ENCODE results near the gene LASP1NB.
A peak's percentile ranks its signal among the peaks of the same experiment; 100 is the strongest.

The LASP1NB gene

GRCh38 chr17:38906460-38907228, 18.8 kb upstream of the LASP1NB start:
- peaks cover 0 to 15% (median 12%) of the 10 kb centered on the region in 3 donors for H3K4me1 ChIP-seq (ENCODE audit: control insufficient read depth in 2 of 3, insufficient read depth in 2 of 3, low read depth in 1 of 3, low read length in 3 of 3)
- no peaks in the 10 kb centered on the region for H3K9me3 ChIP-seq (ENCODE audit: control insufficient read depth in 2 of 3, insufficient read depth in 1 of 3, low read length in 3 of 3)
- no peak for TF ChIP-seq CTCF (IDR thresholded peaks at IDR 0.05; ENCODE audit: borderline replicate concordance, extremely low read depth, insufficient read depth)
- no peaks in the 10 kb centered on the region for H3K27me3 ChIP-seq (ENCODE audit: control insufficient read depth, insufficient read depth, low read length)
- DNase-seq (peak in 1 of 5 donors; percentile 26), FAIRE-seq (no peak)
- intact Hi-C loops (cut with DNase I): no loop called here
- H3K27ac ChIP-seq (ENCODE audit: low read depth in 2 of 2, low read length in 2 of 2): no peak overlapping the region
- H3K36me3 ChIP-seq (ENCODE audit: control insufficient read depth in 2 of 3, insufficient read depth in 3 of 3, low read length in 3 of 3): peaks cover 3 to 14% (median 4%) of the 10 kb centered on the region in 3 donors
- H3K4me3 ChIP-seq (ENCODE audit: low read length in 3 of 3): no peak overlapping the region
- no peak overlapping the region for H3K9ac ChIP-seq (ENCODE audit: low read length in 3 of 3)

- H3K36me3 ChIP-seq (ENCODE audit: control insufficient read depth in 2 of 3, insufficient read depth in 3 of 3, low read length in 3 of 3): peaks cover 3 to 13% (median 4%) of the 10 kb centered on the region in 3 donors
- no peaks in the 10 kb centered on the region for H3K27me3 ChIP-seq (ENCODE audit: control insufficient read depth, insufficient read depth, low read length)
- peaks cover 0 to 23% (median 23%) of the 10 kb centered on the region in 3 donors for H3K4me1 ChIP-seq (ENCODE audit: control insufficient read depth in 2 of 3, insufficient read depth in 2 of 3, low read depth in 1 of 3, low read length in 3 of 3)
- DNase-seq (peak in 1 of 5 donors; percentile 33), FAIRE-seq (no peak)
- H3K9ac ChIP-seq (ENCODE audit: low read length in 3 of 3): peak overlapping the region in 1 of 3 donors; percentile 26
- no peak overlapping the region for H3K4me3 ChIP-seq (ENCODE audit: low read length in 3 of 3)
- H3K9me3 ChIP-seq (ENCODE audit: control insufficient read depth in 2 of 3, insufficient read depth in 1 of 3, low read length in 3 of 3): no peaks in the 10 kb centered on the region
- TF ChIP-seq CTCF (IDR thresholded peaks at IDR 0.05; ENCODE audit: borderline replicate concordance, extremely low read depth, insufficient read depth): no peak
- peak overlapping the region; percentile 63 to 68 for H3K27ac ChIP-seq (ENCODE audit: low read depth in 2 of 2, low read length in 2 of 2)
- intact Hi-C loops (cut with DNase I): no loop called here
These were observed 17.3 kb upstream of the LASP1NB start for GRCh38 chr17:38907930-38908675.

- TF ChIP-seq CTCF (IDR thresholded peaks at IDR 0.05; ENCODE audit: borderline replicate concordance, extremely low read depth, insufficient read depth): no peak
- no peak overlapping the region for H3K4me3 ChIP-seq (ENCODE audit: low read length in 3 of 3)
- peaks cover 0 to 27% (median 23%) of the 10 kb centered on the region in 3 donors for H3K4me1 ChIP-seq (ENCODE audit: control insufficient read depth in 2 of 3, insufficient read depth in 2 of 3, low read depth in 1 of 3, low read length in 3 of 3)
- H3K27me3 ChIP-seq (ENCODE audit: control insufficient read depth, insufficient read depth, low read length): no peaks in the 10 kb centered on the region
- no peaks in the 10 kb centered on the region for H3K9me3 ChIP-seq (ENCODE audit: control insufficient read depth in 2 of 3, insufficient read depth in 1 of 3, low read length in 3 of 3)
- FAIRE-seq (no peak), DNase-seq (peak; percentile 38 to 83 (median 64))
- peaks cover 2 to 7% (median 2%) of the 10 kb centered on the region in 3 donors for H3K36me3 ChIP-seq (ENCODE audit: control insufficient read depth in 2 of 3, insufficient read depth in 3 of 3, low read length in 3 of 3)
- intact Hi-C loops (cut with DNase I): no loop called here
- H3K9ac ChIP-seq (ENCODE audit: low read length in 3 of 3): peak overlapping the region in 1 of 3 donors; percentile 26
- peak overlapping the region; percentile 63 to 68 for H3K27ac ChIP-seq (ENCODE audit: low read depth in 2 of 2, low read length in 2 of 2)
These were observed 16.7 kb upstream of the LASP1NB start for GRCh38 chr17:38908676-38909181.
